ENCODE data around the gene CCDC88A. TPM values are rescaled to one million over a fixed set of nuclear protein-coding genes. Genes with fewer than 3 reads are reported as not detected.

The CCDC88A gene
- polyA plus RNA-seq, 2 of the 4 experiments (the other 2 are of a cell fraction), result 21.3 to 77.8 TPM

DNA sequence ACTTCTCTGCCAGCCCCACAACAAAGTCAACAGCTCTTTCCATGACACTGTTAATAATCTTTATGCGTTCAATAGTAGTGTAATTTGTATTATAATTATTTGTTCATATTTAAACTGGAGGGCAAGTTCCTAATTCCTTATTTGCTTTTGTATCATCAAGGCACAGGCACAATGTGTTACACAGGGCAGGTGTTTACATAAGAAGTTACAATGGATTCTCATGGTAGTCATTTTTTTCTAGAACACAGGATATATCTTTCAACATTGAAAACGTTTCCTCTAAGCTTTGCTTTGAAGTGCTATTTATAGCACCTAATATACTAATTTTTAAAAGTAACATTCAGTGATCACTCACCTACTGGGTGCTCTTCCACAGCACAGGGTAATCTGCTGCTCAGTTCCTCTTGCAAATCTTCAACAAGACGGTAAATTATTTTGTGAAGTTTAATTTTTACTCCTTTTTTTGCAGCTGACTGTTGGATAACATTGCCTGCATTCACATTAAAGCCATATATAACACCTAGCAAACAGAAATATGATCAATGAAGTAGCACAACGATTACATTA, 179.9 kb downstream of the CCDC88A start (continued):
- no peak for TF ChIP-seq NPAS2 (CRISPR knock-in tag; IDR thresholded peaks at IDR 0.05; ENCODE audit: borderline replicate concordance)

Small RNA genes lying within 50 kb of the gene (small RNA-seq; reads per million reads assigned to genes)
- gene RF00019 (0 reads per million in 6 experiments), gene RNU6-221P (0 reads per million in 6 experiments), gene RNU6-775P (0 to 0.43 (median 0) reads per million in 6 experiments)

Other genes with a start within 250 kb of the CCDC88A start
- gene CLHC1, start 187.6 kb downstream of the CCDC88A start, polyA plus RNA-seq (2011; rRNA removed), result 6.5 and 8.5 TPM in 2 replicates
- gene CLHC1, start 187.6 kb downstream of the CCDC88A start, polyA plus RNA-seq (2017; fragmentation: RNase III; extraction: RNeasy Plus Mini Kit Qiagen cat#74134 plus additional on column Dnase treatment), result 3.2 to 5.3 TPM (median 4.0 TPM) in 3 replicates
- gene RPS27A, start 187.2 kb downstream of the CCDC88A start, polyA plus RNA-seq (2011; rRNA removed), result 3,746 and 4,103 TPM in 2 replicates
- 2,882 to 3,129 TPM (median 3,110 TPM) in 3 replicates for gene RPS27A, start 187.2 kb downstream of the CCDC88A start, polyA plus RNA-seq (2017; fragmentation: RNase III; extraction: RNeasy Plus Mini Kit Qiagen cat#74134 plus additional on column Dnase treatment)
- 55.3 and 91.6 TPM in 2 replicates for gene MTIF2, start 150.6 kb downstream of the CCDC88A start, polyA plus RNA-seq (2011; rRNA removed)
- gene MTIF2, start 150.6 kb downstream of the CCDC88A start, polyA plus RNA-seq (2017; fragmentation: RNase III; extraction: RNeasy Plus Mini Kit Qiagen cat#74134 plus additional on column Dnase treatment), result 47.2 to 54.1 TPM (median 48.7 TPM) in 3 replicates
- 49.9 and 88.5 TPM in 2 replicates for gene CFAP36, start 99.9 kb upstream of the CCDC88A start, polyA plus RNA-seq (2011; rRNA removed)
- gene CFAP36, start 99.9 kb upstream of the CCDC88A start, polyA plus RNA-seq (2017; fragmentation: RNase III; extraction: RNeasy Plus Mini Kit Qiagen cat#74134 plus additional on column Dnase treatment), result 58.2 to 64.6 TPM (median 58.4 TPM) in 3 replicates
- 57.9 and 70.9 TPM in 2 replicates for gene PPP4R3B, start 197.8 kb upstream of the CCDC88A start, polyA plus RNA-seq (2011; rRNA removed)
- 33.5 to 35.3 TPM (median 34.6 TPM) in 3 replicates for gene PPP4R3B, start 197.8 kb upstream of the CCDC88A start, polyA plus RNA-seq (2017; fragmentation: RNase III; extraction: RNeasy Plus Mini Kit Qiagen cat#74134 plus additional on column Dnase treatment)